Heart right ventricle (tissue), 16 donors: ENCODE data around the gene SRPX. TPM values are rescaled to one million over a fixed set of nuclear protein-coding genes. Genes with fewer than 3 reads are reported as not detected.
A peak's percentile ranks its signal among the peaks of the same experiment; 100 is the strongest.

Experiments
- ATAC-seq, 8 donors: fragments of 200-7000 bp; cut with Tn5 transposase; one replicate each; pipeline ENCODE4 v1.9.1; 2020; ENCODE audit warnings: mild to moderate bottlenecking in 8 of 8, moderate library complexity in 8 of 8, moderate number of reproducible peaks in 1 of 8
- DNase-seq, 2 donors: peaks; one replicate each; pipeline ENCODE4 v3.0.0-alpha.2; 2020
- H3K27ac ChIP-seq, 10 donors: fragments of 200-600 bp; sonication (generic) in 2 of 10; one replicate each; pipeline versions ENCODE4 v1.5.0 to v1.8.0; 2020 to 2022; ENCODE audit warnings: mild to moderate bottlenecking in 3 of 10
- H3K27me3 ChIP-seq, 7 donors: fragments of 200-600 bp; one replicate each; pipeline ENCODE4 v1.8.0; 2021 to 2022; ENCODE audit warnings: mild to moderate bottlenecking in 2 of 7
- H3K36me3 ChIP-seq, 9 donors: fragments of 200-600 bp; sonication (generic) in 1 of 9; one replicate each; pipeline versions ENCODE4 v1.5.0 to v1.8.0; 2020 to 2022; ENCODE audit warnings: mild to moderate bottlenecking in 2 of 9
- H3K4me1 ChIP-seq, 9 donors: fragments of 200-600 bp; sonication (generic) in 1 of 9; one replicate each; pipeline versions ENCODE4 v1.5.0 to v1.8.0; 2020 to 2022; ENCODE audit warnings: mild to moderate bottlenecking in 4 of 9
- H3K4me3 ChIP-seq, 10 donors: fragments of 200-600 bp; sonication (generic) in 2 of 10; one replicate each; pipeline versions ENCODE4 v1.5.0 to v1.8.0; 2020 to 2022; ENCODE audit warnings: mild to moderate bottlenecking in 7 of 10, moderate library complexity in 2 of 10
- H3K9me3 ChIP-seq, 11 donors: fragments of 200-600 bp in 10 of 11; sonication (generic) in 2 of 11; one replicate each; pipeline versions ENCODE4 v1.5.0 to v1.8.0; 2013 to 2022; ENCODE audit warnings: mild to moderate bottlenecking in 2 of 11, control low read depth in 1 of 11, moderate library complexity in 1 of 11
- CTCF ChIP-seq, 9 donors: fragments of 200-600 bp; sonication (generic) in 2 of 9; IDR thresholded peaks; one replicate each; pipeline versions ENCODE4 v1.5.0 to v1.8.0; 2021 to 2022; ENCODE audit warnings: antibody characterized with exemption in 9 of 9, mild to moderate bottlenecking in 5 of 9, moderate library complexity in 1 of 9
- WGBS, 2 donors: extraction: QIAGEN DNeasy Blood & Tissue Kit; methylation state at CpG; one replicate each; pipeline ENCODE4 v1.1.7; 2013; ENCODE audit warnings: inconsistent platforms in 1 of 2; 5-methylcytosine and 5-hydroxymethylcytosine counted together
- intact Hi-C, 10 donors: fragments of 100-400 bp; cut with DNase I; formaldehyde crosslinking; loops; one replicate each; pipeline versions ENCODE4 v1.11.1 to v1.14.2; 2022
- polyA plus RNA-seq, 2 donors: library from polyadenylated mRNA; stranded (reverse); fragments of 200-250 nt; gene quantifications; one replicate each; pipeline ENCODE4 v1.2.3, GENCODE V29; 2013
- total RNA-seq, 10 donors: library from RNA; stranded (reverse); fragmentation: NEBNext Ultra II Directional in 3 of 10; extraction: Animal tissue kit (Norgen Biotek cat#: 25700) in 3 of 10; gene quantifications; one replicate each; pipeline versions ENCODE4 v1.2.1 to v1.2.4, GENCODE V29; 2021 to 2023
- donor health status: Arrhythmogenic right ventricular cardiomyopathy.
- donor health status: ischemic (EF 13 %, LVEDD 7.1; RV severe dilation, severe dysfunction).
- donor health status: healthy with polysubstance abuse.
- donor health status: DM: no; HTN: yes; CAD: no.
- donor health status: DM: no; HTN: no; CAD: no.
- donor health status: ischemic (EF 25% LVEDD 6.9; RV normal size, moderate dysfunction).
- donor health status: ischemic (EF 25% LVEDD 5.7; RV mildly dilated, moderate dysfunction).
- donor health status: healthy.
- donor health status: DM: yes; HTN: yes; CAD: no.
- donor health status: Ischemic cardiomyopathy.
- donor health status: ischemic (EF 35%, LVEDD 5.7; RV mildly dilated, moderate dysfunction).
- donor health status: nonischemic (EF 11% LVEDD 7.7; RV severe dilation, severe dysfunction).
- donor health status: DM: yes; HTN: yes; CAD: no.
- donor health status: PGD.
- donor health status: ischemic (EF 29% LVEDD 5.4; RV normal size, mild dysfunction).
- donor health status: nonischemic (EF 23%, LVEDD 6.1; RV moderate dilation, normal function).

SRPX gene
- total and polyA plus RNA-seq, 12 donors: 34.8 to 204 (median 49.8) TPM

- DNase-seq: no peak
- intact Hi-C loops: loop anchor here in 6 of 10 donors (5.0 to 10.0 kb wide), 3 partner anchors 85 to 95 kb away; no protein-coding TSS in a partner anchor
- 55 to 56% methylated on average over 7 of the region's 7 CpGs for WGBS, 2 donors
- H3K27me3 ChIP-seq: peaks cover 0 to 25% (median 0%) of the 10 kb centered on the region in 7 donors
- H3K9me3 ChIP-seq: peaks cover 0 to 4% (median 0%) of the 10 kb centered on the region in 11 donors
- no peak for ATAC-seq
- H3K4me3 ChIP-seq: no peak overlapping the region
- no peak overlapping the region for H3K27ac ChIP-seq
- no peaks in the 10 kb centered on the region for H3K36me3 ChIP-seq
- H3K4me1 ChIP-seq: peaks cover 0 to 5% (median 0%) of the 10 kb centered on the region in 9 donors
- no peak for TF ChIP-seq CTCF (IDR thresholded peaks at IDR 0.05)
Observed at GRCh38 chrX:38189431-38190250, 31.0 kb downstream of the SRPX start.

- Histone ChIP-seq H3K27ac (no peak overlapping the region), H3K4me1 (peaks cover 0 to 5% (median 0%) of the 10 kb centered on the region in 9 donors), H3K27me3 (peaks cover 0 to 6% (median 0%) of the 10 kb centered on the region in 7 donors), H3K36me3 (no peaks in the 10 kb centered on the region), H3K9me3 (peaks cover 0 to 4% (median 0%) of the 10 kb centered on the region in 11 donors), H3K4me3 (no peak overlapping the region)
- ATAC-seq (no peak), DNase-seq (no peak)
- 68 to 77% methylated on average over 1 of the region's 1 CpG for WGBS, 2 donors
- intact Hi-C loops: no loop called here
- TF ChIP-seq CTCF (IDR thresholded peaks at IDR 0.05): no peak
Observed at GRCh38 chrX:38183596-38183995, 37.1 kb downstream of the SRPX start.

- intact Hi-C loops: no loop called here
- TF ChIP-seq CTCF (IDR thresholded peaks at IDR 0.05): no peak
- peaks cover 0 to 4% (median 0%) of the 10 kb centered on the region in 11 donors for H3K9me3 ChIP-seq
- peaks cover 0 to 5% (median 0%) of the 10 kb centered on the region in 9 donors for H3K4me1 ChIP-seq
- DNase-seq (no peak), ATAC-seq (peak in 4 of 8 donors; percentile 56 to 88 (median 73))
- no peaks in the 10 kb centered on the region for H3K36me3 ChIP-seq
- H3K27me3 ChIP-seq: peaks cover 0 to 12% (median 0%) of the 10 kb centered on the region in 7 donors
- no peak overlapping the region for H3K4me3 ChIP-seq
- no peak overlapping the region for H3K27ac ChIP-seq
- 35 to 51% methylated on average over 2 of the region's 2 CpGs for WGBS, 2 donors
Observed at GRCh38 chrX:38181357-38181756, 39.3 kb downstream of the SRPX start.

- WGBS, 2 donors: 60 to 66% methylated on average over 2 of the region's 2 CpGs
- ATAC-seq: no peak
- H3K9me3 ChIP-seq: no peaks in the 10 kb centered on the region
- no peak overlapping the region for H3K27ac ChIP-seq
- no peak for TF ChIP-seq CTCF (IDR thresholded peaks at IDR 0.05)
- no peak overlapping the region for H3K4me3 ChIP-seq
- intact Hi-C loops: loop anchor here in 2 of 10 donors (10.0 kb wide), 1 partner anchor 254 kb away; no protein-coding TSS in a partner anchor
- H3K4me1 ChIP-seq: peaks cover 0 to 5% (median 0%) of the 10 kb centered on the region in 9 donors
- DNase-seq: no peak
- peaks cover 0 to 26% (median 0%) of the 10 kb centered on the region in 7 donors for H3K27me3 ChIP-seq
- no peaks in the 10 kb centered on the region for H3K36me3 ChIP-seq
Observed at GRCh38 chrX:38178396-38178795, 42.3 kb downstream of the SRPX start.
